ENCODE measurements around the gene RER1.

DNA sequence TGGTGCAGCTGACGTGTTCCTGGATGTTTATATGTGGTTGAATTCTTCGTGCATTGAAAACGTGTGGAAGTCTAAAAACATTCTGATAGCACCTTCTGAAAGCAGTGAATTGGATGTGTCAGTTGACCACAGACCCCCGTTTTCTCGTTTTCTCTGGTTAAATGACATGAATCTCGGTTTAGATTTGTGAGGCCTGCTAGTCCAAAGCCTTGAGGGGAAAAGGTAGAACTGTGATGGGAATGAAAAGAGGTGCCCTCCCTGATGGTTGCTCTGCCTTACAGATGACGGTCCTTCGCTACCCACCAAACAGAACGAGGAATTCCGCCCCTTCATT is 8.9 kb downstream of the RER1 start:
- TF ChIP-seq POLR2A (IDR thresholded peaks at IDR 0.05; ENCODE audit: low read length) (no peak), GATA1 (IDR thresholded peaks at IDR 0.05; ENCODE audit: low read depth, low read length) (no peak)

Data from erythroblast (primary cell).